Measurements from ENCODE around the gene PDS5B.
A peak's percentile ranks its signal among the peaks of the same experiment; 100 is the strongest.

The PDS5B gene

DNA sequence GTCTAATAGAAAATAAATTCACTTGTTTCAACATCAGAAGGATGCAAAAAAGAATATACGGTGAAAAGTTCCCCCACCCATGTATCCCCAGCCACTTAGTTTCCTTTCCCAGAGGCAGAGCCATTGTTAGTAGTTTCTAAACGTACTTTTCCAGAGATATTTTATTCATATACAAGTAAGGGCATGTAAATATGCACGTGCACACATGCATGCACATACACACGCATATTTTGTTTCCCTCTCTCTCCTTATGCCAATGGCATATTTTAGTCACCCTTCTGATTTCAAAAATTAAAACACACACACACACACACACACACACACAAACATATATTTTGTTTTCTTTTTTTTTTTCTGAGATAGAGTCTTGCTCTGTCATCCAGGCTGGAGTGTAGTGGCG lies 147.4 kb downstream of the PDS5B start:
- no peak for DNase-seq

DNA sequence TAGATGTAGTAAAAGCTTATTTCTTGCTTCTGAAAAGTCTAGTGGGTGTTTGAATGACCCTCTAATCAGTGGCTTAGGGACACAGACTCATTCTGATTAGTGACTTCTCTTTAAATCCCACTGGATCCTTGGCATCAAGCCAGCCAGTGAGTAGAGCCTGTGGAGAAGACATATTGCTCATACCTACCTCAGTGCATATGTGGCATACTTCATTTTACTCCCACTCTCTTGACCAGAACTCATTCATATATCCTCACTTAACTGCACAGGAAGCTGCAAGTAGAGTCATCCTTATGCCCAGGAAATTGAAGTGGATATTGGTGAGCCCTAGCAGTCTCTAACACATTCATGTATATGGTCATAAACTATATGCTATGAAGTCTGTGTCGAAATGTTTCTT lies 148.3 kb downstream of the PDS5B start:
- peak; percentile 71 for DNase-seq

DNA sequence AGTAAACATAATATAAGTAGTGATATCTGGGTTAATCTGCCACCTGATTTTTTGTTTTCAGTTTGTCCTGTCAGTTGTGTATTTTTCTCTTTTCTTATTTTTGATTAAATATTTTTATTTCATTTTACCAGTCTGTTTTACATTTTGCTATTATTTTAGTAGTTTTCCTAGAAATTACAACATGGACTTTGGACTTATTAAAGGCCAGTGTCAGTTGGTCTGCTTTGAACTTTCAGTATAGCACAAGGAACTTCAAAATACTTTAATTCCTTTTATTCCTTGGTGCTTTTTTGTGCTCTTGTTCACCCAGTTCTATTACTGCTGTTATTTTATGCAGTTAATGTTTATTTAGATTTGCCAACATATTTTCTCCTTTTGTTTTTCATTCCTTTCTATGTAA lies 149.6 kb downstream of the PDS5B start:
- no peak for DNase-seq

DNA sequence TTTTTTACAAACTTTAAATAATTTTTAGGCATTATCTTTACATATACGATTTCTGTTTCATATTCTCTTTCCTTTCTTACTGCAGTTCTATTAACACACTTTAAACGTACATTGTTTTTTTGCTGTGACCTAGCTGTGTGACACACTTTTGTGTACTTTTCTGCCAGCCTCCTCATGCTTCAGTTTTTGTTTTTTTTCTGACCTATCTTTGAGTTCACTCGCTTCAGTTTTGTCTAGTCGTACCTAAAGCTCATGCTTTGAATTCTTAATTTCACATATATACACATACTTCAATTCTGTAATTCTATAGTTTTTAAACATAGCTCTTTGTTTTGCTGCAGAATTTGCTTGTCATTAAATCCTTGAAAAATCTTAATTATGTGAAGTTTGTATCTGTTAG lies 150.4 kb downstream of the PDS5B start:
- no peak for DNase-seq

DNA sequence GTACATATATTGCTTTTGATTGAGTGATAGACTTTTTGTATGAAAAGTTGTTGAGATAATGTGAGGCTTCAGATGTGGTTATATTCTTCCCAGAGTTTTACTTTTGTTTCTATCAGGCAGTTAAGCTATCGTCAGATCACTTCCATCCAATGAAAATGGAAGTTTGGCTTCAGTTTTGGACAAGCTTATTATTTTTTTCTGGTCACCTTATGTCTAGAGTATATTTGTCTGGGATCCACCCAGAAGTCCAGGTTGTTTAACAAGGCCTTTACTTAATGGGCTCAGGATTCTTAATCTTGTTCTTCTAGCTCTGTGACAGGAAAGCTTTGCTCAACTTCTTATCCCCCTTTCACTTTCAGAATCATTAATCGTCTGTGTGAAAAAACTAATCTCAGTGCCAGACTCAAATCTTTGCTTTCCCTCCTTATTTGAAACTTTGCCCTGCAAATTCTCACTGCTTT lies 150.9 kb downstream of the PDS5B start:
- no peak for DNase-seq

DNA sequence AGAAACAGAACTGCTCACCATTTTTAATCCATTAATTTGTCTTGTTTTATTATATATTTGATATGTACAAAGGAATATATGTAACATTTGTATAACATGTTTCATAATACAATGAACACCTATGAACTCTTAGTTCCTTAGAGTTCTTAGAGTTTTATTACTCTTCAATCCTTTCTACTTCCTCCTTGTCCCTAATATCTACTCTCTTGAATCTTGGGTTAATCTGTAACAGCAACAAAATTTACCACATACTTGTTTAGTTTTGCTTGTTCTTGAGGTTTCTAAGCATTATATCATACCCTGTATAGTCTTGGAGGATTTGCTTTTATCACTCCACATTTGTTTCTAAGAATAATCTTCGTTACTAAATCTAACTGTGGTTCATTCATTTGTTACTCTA lies 151.4 kb downstream of the PDS5B start:
- no peak for DNase-seq

DNA sequence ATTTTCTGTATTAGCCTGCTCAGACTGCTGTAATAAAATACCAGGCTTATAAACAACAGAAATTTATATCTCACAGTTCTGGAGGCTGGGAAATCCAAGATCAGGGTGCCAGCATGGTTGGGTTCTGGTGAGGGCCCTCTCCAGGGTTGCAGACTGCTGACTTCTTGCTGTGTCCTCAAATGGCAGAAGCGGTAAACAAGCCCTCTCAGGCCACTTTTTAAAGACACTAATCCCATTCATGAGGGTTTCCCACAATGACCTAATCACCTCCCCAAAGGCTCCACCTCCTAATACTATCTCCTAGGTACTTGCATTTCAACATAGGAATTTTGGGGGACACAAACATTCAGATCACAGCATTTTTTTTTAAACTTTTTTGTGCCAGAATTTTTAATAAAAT lies 159.3 kb downstream of the PDS5B start:
- DNase-seq: no peak

DNA sequence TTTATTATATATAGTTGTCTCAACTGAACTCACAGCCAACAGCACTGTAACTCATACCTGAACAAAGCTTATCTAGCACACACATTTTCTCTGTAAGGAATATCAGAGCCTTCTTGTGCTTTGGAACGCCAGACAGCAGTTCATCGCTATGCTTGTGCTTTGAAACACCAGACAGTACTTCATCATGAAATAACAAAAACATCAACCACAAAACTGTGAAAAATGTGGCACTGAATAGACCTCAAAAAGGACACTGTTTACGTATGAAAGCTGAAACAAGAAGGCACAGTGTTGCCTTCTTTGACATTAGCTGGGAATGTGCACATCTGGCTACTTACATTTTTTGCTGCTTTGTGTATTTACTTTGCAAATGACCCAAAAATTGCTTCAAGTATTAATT lies 160.2 kb downstream of the PDS5B start:
- DNase-seq: peak; percentile 23

DNA sequence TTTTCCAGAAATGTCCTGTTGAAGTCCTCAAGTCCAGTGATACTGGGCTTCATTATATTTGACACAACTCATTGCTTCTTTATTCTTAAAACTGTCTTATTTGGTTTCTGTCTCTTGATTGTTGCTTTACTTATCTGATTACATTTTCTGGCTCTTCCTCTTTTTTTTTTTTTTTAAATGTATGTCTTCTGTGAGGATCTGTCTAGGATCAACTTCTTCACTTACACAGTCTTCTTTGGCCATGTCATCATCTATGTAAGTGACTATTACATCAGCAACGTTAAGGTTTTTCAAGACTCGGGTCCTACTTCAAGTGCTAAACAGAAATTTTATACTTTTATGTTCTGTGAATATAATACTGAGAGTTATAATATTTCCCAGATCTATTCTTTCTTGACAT lies 162.1 kb downstream of the PDS5B start:
- DNase-seq: no peak

DNA sequence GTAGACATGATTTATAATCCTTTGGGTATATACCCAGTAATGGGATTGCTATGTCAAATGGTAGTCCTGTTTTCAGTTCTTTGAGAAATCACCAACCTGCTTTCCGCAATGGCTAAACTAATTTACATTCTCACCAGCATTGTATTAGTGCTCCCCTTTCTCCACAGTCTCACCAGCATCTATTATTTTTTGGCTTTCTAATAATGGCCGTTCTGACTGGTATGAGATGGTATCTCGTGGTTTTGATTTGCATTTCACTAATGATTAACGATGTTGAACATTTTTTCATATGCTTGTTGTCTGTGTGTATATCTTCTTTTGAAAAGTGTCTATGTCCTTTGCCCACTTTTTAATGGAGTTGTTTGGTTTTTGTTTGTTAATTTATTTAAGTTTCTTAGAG lies 165.1 kb downstream of the PDS5B start:
- DNase-seq: no peak

DNA sequence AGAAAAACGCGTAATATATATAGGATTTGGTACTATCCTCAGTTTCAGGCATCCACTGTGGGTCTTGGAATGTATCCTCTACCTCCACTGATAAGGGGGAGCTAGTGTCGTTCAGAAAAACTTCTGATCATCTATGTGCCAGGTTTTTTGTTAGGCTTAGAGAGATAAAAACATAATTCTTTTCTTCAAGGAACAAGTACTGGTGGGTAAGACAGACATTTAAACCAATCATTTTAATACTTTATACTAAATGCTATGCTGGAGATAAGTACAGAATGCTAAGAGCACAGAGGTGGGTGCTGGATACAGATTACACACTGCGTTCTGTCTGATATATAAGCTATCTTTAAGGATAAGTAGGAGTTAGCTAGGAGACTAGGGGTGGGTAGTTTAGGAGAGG lies 166.1 kb downstream of the PDS5B start:
- DNase-seq: no peak

DNA sequence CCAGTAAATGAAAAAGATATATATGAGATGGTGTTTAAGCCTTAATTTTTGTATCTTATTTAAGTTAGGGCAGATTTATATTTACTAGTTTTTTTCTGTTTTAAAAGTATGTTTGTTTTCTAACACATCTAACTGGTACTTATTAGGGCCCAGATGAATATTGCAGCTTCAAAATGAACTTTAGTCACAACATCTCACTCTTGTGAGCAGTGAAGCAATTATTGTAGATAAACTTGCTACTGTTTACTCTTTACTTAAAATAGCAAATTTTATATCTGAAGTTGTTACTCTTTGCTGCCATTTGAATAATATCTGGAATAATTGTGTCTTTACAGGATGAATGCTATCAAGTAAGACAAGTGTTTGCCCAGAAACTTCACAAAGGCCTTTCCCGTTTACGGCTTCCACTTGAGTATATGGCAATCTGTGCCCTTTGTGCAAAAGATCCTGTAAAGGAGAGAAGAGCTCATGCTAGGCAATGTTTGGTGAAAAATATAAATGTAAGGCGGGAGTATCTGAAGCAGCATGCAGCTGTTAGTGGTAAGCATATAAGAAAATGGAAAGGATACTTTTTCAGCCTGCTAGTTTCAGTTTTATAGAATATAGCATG lies 166.8 kb downstream of the PDS5B start:
- no peak for DNase-seq

DNA sequence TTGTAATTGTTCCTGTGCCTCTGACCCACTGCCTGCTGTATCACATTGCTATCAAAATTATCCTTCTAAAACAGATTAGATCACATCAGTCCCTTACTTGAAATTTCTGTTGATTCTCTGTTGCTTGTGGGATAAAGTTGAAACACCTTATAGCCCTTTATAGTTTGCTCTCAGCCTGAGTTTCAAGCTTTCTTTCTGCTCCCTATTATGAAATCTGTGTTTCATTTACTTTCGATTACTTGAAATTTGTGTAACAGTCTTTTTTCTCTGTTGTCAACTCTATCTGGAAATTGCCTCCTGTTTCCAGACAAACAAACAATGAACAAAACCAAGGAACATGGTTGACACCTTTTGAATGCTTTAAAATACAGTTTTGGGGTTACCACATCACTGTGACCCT lies 167.9 kb downstream of the PDS5B start:
- DNase-seq: no peak

DNA sequence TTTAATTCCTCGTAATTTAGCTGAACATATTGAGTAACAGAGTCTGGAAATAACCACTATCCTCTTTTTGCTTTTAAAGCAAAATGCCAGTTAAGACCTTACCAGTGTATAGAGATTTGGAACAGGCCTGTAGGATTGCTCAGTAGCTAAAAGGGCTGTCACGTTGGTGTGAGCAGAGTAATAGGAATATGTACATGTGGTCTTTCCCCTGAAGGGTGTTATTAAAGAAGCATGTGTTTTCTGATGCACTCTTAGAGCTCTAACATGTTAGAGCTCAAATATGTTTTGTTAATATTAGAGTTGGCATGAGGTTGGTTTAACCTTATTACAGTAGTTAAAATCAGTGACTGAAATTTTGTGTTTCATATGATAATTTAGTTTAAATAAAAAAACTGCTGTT lies 172.9 kb downstream of the PDS5B start:
- DNase-seq: no peak

DNA sequence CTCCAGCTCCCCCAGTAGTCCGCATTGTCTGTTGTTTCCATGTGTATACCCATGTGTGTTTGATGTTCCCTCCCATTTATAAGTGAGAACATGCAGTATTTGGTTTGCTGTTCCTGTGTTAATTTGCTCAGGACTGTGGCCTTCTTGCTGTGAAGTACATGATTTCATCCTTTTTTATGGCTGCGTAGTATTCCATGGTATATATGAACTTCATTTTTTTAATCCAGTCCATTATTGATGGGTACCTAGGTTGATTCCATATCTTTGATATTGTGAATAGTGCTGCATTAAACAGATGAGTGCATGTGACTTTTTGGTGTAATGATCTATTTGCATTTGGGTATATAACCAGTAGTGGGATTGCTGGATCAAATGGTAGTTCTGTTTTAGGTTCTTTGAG lies 175.2 kb downstream of the PDS5B start:
- no peak for DNase-seq

DNA sequence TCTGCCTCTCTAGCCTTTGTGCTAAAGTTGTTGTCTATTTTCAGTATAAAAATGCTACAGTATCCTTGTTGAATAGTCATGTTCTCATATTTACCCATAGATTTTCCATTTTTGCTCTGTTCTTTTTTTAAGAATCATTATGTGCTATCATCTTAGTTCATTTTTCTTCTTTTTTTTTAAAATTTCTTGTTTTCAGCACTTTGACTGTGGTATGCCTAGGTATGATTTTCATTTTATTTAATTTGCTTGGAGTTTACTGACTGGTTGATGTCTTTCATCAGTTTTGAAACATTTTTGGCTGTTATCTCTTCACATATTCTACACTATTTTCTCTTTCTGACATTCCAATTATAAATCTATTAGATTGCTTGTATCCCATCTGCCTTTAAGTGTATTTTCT lies 192.9 kb downstream of the PDS5B start:
- DNase-seq: no peak

DNA sequence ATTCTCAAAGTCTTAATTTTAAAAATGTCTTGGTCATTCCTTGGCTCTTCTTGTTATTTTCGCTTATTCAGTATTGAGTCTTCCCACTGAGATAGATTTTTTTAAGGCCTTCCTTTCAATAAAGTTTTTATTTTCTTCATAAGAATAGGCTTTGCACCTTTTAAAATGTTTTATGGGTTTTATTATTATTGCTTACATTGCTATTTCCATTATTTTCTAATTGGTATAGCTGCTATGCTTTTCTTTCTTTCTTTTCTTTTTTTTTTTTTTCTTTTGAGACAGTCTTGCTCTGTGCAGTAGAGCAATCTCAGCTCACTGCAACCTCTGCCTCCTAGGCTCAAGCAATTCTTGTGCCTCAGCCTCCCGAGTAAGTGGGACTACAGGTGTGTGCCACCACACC lies 195.7 kb downstream of the PDS5B start:
- no peak for DNase-seq

DNA sequence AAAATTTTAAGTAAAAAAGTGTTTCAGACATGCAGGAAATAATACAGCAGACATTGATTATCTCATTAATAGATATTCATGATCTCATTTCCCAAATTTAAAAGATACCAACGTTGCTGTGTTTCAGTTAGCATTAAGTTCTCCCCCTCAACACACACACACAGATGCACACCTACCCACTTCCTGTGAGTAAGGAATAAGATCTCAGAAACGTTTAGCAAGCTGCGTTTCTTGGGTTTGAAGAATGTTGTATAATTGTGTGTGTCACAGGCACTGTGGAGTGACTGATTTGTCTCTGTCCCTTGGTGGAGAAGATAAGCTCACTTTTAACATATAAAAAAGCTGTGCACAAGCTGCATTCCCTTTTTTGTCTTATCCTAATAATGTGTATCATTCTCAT lies 196.8 kb downstream of the PDS5B start:
- DNase-seq: peak; percentile 30

DNA sequence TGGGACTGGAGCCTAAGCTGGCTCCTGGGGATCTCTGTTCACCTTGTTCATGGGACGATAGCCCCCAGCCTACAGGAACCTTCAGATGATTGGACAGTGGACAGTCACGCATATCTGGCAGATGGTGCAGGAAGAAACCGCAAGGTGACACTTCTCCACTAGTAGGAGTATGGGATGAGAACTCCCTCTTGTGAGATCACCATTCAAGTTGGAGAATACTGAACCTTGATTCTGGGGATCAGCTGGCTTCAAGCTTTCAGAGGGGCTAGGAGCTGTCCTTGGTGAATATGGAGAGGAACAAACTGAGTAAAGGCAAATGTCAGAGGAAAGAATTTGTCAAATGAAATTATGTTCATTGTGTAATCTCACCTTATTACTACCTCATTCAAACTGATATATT lies 204.5 kb downstream of the PDS5B start:
- no peak for DNase-seq

DNA sequence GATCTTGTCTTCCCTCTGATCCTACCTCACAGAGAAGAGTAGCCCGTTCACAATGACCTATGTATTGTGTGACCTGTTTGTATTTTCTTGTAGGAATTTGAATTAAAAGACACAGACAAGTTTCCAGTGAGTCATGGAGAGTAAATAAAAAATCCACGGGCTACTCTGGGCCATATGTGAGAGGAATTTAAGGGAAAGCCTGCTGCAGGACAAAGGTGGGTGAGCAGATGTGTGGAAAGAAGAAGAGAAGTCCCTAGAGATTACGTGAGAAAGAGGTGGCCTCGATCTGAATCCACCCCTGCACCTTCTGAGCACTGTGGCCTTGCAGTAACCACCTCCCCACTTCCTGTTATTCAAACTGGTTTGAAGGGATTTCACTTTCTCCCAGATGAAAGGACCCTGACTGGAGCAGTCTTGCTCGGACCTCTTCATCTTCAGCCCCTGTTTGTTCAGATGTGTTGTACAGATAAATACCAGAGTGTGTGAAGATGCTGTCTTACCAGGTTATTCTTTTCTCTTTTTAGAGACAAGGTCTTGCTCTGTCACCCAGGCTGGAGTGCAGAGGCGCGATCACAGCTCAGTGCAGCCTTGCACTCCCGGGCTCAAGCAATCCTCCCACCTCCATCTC lies 205.4 kb downstream of the PDS5B start:
- no peak for DNase-seq

DNA sequence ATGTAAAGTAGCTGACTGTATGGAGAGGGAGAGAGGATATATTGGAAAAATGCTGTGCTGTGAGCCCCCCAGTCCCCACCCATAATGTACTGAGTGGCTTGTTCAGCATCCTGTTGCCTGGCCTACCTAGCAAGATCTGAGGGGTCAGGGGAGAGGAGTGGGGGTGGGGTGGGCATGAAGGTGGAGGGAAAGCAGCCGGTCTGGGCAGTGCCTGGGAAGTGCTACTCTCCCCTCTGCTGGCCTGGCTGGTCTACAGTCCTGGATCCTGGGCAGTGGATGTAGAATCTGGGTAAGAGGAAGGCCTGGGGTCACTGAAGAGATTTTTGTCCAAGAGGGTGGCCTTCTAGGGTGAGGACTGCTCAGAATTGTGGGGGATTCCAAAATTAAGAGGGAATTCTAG lies 210.5 kb downstream of the PDS5B start:
- no peak for DNase-seq

DNA sequence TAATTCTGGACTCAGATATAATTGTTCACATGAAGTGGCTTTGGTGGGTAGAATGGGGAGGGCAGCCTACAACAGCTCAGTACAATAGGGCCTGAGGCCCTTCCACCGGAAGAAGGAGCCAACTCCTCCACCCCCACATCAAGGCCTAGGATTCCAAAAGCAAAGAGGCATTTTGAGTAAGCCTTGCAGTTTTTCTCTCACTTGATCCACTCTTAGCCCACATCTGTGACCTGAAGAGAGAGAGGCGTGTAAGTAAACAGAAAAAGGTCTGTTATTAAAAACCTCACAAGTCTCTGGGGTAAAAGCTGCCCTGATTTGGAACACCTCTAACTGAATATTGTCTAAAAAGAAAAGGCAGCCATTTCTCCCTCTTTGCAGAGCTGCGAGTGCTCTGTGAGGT lies 215.9 kb downstream of the PDS5B start:
- DNase-seq: no peak

DNA sequence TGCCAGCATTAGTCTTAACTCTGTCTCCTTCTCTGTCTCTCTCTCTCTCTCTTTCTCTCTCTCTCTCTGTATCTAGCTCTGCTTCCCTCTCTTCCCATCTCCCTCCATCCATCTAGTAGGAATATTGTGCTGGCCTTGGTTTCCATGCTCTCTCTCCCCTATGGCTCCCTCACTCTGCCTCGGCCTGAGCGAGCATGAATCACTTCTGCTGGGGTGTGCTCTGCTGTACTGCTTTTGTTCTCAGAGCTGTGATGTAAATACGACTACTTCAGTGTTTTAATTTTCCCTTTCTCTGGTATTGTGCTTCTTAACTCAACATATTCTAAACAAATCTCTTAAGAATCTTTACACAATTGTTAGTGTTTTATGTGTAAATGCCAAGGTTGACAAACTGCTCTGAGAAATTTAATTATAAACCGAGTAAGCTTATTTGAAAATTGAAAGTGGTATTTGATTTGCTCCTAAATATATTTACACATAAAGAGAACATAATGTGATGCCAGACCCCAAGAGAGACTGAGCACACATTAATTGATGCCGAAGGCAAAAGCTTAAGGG lies 218.5 kb downstream of the PDS5B start:
- DNase-seq: no peak

DNA sequence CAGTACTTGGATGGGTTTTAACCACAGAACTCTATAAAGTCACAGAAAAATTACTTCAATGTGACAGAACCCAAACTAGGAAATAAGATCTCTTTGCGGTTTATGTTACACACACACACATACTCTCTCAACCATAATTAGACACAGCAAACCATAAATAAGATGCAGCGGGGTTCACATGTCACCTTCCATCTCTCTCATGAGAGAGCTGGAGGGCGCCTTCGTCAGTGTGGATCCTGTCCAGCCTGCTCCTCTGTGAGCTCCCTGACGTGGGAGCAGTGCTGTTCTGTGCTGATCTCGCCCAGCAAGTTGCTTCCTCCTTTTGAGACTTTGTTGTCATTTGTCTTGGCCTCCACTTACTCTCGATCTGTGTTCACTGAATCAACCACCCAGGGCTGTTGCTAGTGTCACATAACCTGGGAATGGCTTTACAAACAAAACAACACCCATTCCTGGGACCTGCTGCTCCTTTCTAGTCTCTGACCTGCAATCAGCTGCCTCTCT lies 225.1 kb downstream of the PDS5B start:
- peak; percentile 50 for DNase-seq

Data from fibroblast of upper back skin (primary cell).